Measurements from ENCODE around the gene M1AP.
A peak's percentile ranks its signal among the peaks of the same experiment; 100 is the strongest.

The M1AP gene

GRCh38 chr2:74593826-74594772 lies 54.0 kb downstream of the M1AP start:
- DNase-seq, result no peak

DNA sequence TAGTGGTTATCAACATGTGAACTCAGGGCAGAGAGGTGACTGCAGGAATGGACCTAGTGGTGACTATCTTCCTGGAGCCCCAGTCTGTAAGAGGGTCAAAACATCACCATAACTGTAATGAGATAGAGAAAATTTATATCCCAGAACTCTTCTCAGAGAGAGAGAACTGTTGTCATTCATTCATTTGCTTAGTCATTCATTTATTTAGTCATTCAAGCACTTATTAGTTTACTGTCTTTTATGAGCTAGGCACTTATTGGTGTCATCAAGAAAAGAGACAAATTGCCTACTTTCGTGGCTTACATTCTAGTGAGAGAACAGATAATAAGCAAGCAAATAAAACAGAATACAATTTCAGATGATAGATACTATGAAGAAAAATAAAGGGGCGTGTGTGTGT lies 59.5 kb downstream of the M1AP start:
- no peak for DNase-seq

DNA sequence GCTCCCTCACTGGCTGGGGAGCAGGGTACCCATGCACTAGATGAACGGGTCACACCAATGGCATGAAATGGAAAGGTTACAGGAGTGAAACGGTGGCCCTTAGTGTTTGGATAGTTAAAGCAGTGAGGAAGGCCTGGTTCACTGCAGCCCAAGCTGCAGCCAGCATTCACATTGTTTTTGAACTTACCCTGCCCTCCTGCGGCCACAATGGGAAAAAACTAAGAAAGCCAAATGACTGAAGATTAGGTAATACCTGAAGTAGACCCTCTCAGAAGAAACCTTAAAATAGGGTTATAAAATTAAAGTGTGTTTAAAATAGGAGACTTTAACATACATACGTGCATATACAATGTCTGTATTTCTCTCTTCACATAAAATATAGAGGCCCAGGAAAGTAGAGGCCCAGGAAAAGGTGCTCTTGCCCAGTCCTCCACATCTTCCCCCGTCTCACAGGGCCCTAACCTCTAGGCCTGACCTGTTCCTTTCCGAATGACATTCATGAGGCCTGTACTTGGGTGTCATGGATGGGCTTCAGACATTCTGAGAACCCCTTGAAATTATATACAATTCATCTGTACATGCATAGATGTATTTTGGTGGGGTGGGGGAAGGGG lies 60.4 kb downstream of the M1AP start:
- DNase-seq, result peak; percentile 70

GRCh38 chr2:74585406-74586185 lies 62.5 kb downstream of the M1AP start:
- peak; percentile 31 for DNase-seq

DNA sequence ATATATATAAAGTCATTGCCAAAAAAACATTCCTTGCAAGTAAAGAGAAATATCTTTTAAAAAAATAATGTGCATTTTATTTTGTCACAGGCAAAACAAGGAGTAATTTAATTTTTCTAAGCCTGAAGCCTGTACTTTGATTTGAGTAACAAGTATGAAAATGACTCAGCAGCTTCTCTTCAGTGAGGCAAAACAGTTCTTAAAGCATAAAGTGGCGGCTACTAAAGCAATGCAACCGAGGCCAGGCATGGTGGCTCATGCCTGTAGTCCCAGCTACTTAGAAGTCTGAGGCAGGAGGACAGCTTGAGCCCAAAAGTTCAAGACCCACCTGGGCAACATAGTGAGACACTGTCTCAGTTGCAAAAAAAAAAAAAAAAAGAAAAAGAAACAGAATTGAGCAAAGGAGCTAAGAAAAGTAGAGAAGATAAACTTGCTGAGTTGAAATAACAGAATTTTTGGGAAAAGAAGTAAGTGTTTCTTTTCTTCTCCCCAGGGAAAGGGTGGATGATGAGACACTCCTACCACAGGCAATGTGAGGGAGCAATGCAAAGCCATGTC lies 64.0 kb downstream of the M1AP start:
- no peak for DNase-seq

DNA sequence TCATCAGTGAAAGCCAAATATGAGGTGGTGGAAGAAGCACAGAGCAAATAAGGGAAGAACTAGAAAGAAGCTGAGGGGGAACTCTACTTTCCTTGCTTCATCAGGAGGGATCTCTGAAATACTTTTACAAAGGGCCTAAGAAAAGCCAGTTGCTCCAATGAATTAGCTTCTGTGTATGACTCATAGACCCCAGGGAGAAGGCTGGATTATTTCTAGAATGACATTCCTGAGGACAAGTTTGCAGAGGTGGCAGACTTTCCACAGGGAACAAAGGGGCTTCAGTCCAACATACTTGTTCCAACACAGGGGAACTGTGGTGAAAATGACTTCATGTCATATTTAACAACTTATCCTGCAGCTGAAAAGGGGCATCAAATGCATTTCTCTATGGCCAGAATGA lies 64.6 kb downstream of the M1AP start:
- DNase-seq, result no peak

GRCh38 chr2:74582184-74582583 lies 65.9 kb downstream of the M1AP start:
- DNase-seq, result no peak

- DNase-seq, result no peak
These were observed 66.7 kb downstream of the M1AP start for GRCh38 chr2:74581463-74581862.

- no peak for DNase-seq
These were observed 69.7 kb downstream of the M1AP start for GRCh38 chr2:74578408-74578807.

DNA sequence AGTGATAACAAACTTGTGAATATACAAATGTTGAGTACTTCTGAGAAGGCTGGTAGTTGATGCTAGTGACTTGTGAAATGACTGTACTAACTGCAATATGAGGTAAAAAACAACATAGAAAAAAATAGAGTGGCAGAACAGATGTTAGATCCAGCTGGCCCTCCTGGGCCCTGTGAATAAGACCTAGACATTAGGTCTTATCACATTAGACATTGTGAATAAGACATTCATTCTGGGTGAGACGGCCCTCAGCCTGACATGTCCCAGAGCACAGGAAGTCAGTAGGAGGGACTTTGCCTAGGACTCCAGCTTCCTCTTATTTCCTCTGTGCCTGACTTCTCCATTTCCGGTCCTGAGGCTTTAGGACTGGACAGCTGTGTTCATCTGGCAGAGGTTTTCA lies 70.7 kb downstream of the M1AP start:
- DNase-seq, result peak; percentile 88

GRCh38 chr2:74576863-74577229 lies 71.3 kb downstream of the M1AP start:
- DNase-seq, result peak; percentile 93

GRCh38 chr2:74576211-74576862 lies 71.8 kb downstream of the M1AP start:
- DNase-seq, result no peak

- no peak for DNase-seq
These were observed 72.8 kb downstream of the M1AP start for GRCh38 chr2:74575320-74575719.

DNA sequence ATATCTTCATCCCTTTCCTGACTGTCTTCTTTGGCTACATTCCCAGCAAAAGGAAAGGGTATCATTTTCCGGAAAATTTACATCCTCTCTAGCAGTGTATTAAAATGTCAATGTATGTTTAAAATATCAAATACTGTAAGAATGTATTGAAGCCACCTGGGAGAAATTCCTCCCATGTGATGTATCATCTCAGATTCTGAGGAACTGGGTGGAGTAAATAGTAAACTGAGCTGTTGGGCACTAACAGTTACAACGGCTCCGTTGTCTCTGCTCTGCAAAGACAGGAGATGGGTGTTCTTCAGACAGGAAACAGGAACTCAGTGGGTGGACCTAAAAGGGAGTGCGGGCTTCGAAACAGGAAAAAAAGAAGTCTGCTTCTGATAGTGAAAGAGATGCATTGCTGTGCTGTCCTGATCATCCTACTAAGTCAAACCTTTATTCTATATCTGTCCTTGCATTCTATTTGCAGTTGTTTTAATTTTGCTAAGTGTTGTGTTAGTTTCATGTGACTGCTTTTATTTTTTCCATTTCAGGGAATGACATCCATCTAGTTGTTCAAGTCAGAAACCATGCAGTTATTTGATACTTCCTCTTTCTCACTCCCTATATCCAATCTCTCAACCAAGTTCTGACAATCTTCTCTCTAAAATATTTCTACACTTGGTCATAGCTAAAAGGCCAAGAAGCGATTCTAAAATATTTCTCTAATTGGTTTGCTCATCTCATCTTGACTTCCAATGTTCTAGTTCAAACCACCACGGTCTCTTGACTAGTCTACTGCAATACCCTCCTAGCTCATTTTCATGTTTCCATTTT lies 74.2 kb downstream of the M1AP start:
- peak; percentile 92 for DNase-seq

GRCh38 chr2:74572178-74572925 lies 75.8 kb downstream of the M1AP start:
- no peak for DNase-seq

GRCh38 chr2:74571058-74571457 lies 77.1 kb downstream of the M1AP start:
- peak; percentile 32 for DNase-seq

DNA sequence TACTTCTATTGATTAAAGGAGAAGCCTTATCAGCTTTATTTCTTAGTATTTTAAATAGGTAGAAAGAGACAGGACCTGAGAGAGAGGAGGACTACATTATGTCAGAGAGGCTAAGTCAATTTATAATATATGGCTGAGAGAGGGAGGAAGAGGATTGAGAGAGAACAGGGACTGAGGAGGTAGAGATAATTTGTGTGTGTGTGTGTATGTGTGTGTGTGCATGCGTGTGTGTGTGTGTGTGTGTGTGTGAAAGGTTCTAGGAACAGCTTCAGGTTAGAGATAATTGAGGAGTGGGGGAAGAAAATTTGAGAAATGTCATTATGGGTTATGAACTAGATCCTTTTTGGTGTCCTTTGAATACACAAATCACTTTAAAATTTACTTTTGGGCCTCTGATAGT lies 78.4 kb downstream of the M1AP start:
- no peak for DNase-seq

- no peak for DNase-seq
These were observed 80.2 kb downstream of the M1AP start for GRCh38 chr2:74567881-74568280.

DNA sequence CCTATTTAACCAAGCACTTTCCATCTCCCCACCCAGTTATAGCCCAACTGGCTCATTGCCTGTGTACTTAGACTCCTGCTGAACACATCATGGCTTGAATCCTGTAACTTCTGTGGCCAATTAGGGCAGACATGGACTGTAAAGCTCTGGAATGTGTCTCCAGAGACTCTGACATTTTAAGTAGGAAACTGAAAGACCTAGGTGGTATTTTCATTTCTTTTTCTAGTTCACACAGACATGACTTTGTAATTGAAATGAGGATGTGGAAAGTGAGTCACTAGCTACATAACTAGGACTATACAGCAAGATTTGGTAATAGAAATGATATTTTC lies 81.4 kb downstream of the M1AP start:
- peak; percentile 68 for DNase-seq

GRCh38 chr2:74566076-74566753 lies 81.9 kb downstream of the M1AP start:
- no peak for DNase-seq

DNA sequence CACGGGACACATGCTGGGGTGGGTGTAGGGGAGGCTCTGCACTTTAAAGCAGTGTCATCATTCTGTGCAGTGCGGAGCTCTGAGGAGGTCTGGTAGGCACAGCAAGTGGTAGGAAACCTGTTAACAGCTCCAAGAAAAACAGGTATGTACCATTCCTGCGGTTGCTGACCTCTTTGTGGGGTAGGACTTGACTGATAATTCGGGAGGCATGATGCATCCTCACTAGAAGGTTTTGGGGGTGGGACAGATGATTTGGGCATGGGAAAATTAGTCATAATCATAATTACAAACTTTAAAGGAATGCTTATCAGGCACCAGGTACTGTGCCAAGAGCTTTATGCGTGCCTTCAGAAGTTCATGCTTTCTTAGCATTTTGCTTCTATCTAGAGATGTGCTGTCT lies 83.9 kb downstream of the M1AP start:
- DNase-seq, result no peak
